Cardiac muscle cell (in vitro differentiated cells and primary cell): ENCODE results near the gene CACNB4. TPM values are rescaled to one million over a fixed set of nuclear protein-coding genes. Genes with fewer than 3 reads are reported as not detected.

ENCODE experiments used
- DNase-seq, 2 donors: peaks; one replicate each; pipeline versions ENCODE4 v3.0.0 to v3.0.0-alpha.2; 2010 to 2017; ENCODE audit warnings: low read depth in 1 of 2, low spot score in 1 of 2
- H3K27ac ChIP-seq: fragments of 200-600 bp; sonication (generic); 2 replicates; pipeline ENCODE4 v1.5.1; 2016
- H3K27me3 ChIP-seq: fragments of 200-600 bp; sonication (generic); 2 replicates; pipeline ENCODE4 v1.6.0; 2016; ENCODE audit warnings: control low read depth
- H3K36me3 ChIP-seq: fragments of 200-600 bp; sonication (generic); 2 replicates; pipeline ENCODE4 v1.5.1; 2016; ENCODE audit warnings: control low read depth
- H3K4me1 ChIP-seq: fragments of 200-600 bp; sonication (generic); 2 replicates; pipeline ENCODE4 v1.8.1; 2017; ENCODE audit warnings: low read depth, mild to moderate bottlenecking, mixed run types
- H3K4me3 ChIP-seq: fragments of 200-600 bp; sonication (generic); 2 replicates; pipeline ENCODE4 v1.5.1; 2016; ENCODE audit warnings: mild to moderate bottlenecking
- H3K9me3 ChIP-seq: fragments of 200-600 bp; sonication (generic); 2 replicates; pipeline ENCODE4 v1.5.1; 2017; ENCODE audit warnings: low read depth, mild to moderate bottlenecking, control low read depth
- CTCF ChIP-seq: IDR thresholded peaks from 2 replicates; pipeline ENCODE4 v1.5.1; 2012; ENCODE audit warnings: low read depth, mild to moderate bottlenecking, low read length
- polyA plus RNA-seq: library from polyadenylated mRNA; unstranded; fragments of >200 nt; fragmentation: Nextera tagmentation; extraction: Ambion mirVana; gene quantifications from 2 replicates; pipeline ENCODE4 v1.2.1, GENCODE V29; 2016
- total RNA-seq: library from RNA; depleted of rRNA; stranded (reverse); fragments of >200 nt; gene quantifications from 2 replicates; pipeline ENCODE4 v1.2.3, GENCODE V29; 2016

Gene CACNB4
- total and polyA plus RNA-seq, 2 experiments from 2014 or later: 0.09 to 0.18 TPM

GRCh38 chr2:151887164-151887563 is 211.7 kb downstream of the CACNB4 start:
- no peak for TF ChIP-seq CTCF
- H3K4me1 ChIP-seq: peaks cover 11% of the 10 kb centered on the region
- no peaks in the 10 kb centered on the region for H3K9me3 ChIP-seq
- DNase-seq: no peak
- H3K4me3 ChIP-seq: no peak overlapping the region
- no peaks in the 10 kb centered on the region for H3K27me3 ChIP-seq
- no peaks in the 10 kb centered on the region for H3K36me3 ChIP-seq
- no peak overlapping the region for H3K27ac ChIP-seq

- no peak overlapping the region for H3K4me3 ChIP-seq
- no peaks in the 10 kb centered on the region for H3K36me3 ChIP-seq
Observed at GRCh38 chr2:151886241-151886640, 212.6 kb downstream of the CACNB4 start.

GRCh38 chr2:151882786-151883445 is 215.9 kb downstream of the CACNB4 start:
- Histone ChIP-seq H3K36me3 (no peaks in the 10 kb centered on the region), H3K4me1 (peaks cover 11% of the 10 kb centered on the region), H3K9me3 (no peaks in the 10 kb centered on the region), H3K27me3 (no peaks in the 10 kb centered on the region), H3K27ac (no peak overlapping the region), H3K4me3 (no peak overlapping the region)
- TF ChIP-seq CTCF: no peak
- DNase-seq: no peak

More at GRCh38 chr2:151886241-151886640, 212.6 kb downstream of the CACNB4 start:
- DNase-seq: no peak
- Histone ChIP-seq H3K9me3 (no peaks in the 10 kb centered on the region), H3K27ac (no peak overlapping the region), H3K4me1 (peaks cover 11% of the 10 kb centered on the region), H3K27me3 (no peaks in the 10 kb centered on the region)
- TF ChIP-seq CTCF: no peak

GRCh38 chr2:151881342-151881741 is 217.5 kb downstream of the CACNB4 start:
- Histone ChIP-seq H3K4me1 (no peaks in the 10 kb centered on the region), H3K27me3 (no peaks in the 10 kb centered on the region), H3K27ac (no peak overlapping the region), H3K4me3 (no peak overlapping the region), H3K9me3 (no peaks in the 10 kb centered on the region), H3K36me3 (no peaks in the 10 kb centered on the region)
- no peak for DNase-seq
- no peak for TF ChIP-seq CTCF

- Histone ChIP-seq H3K36me3 (no peaks in the 10 kb centered on the region), H3K27ac (no peak overlapping the region), H3K4me1 (no peaks in the 10 kb centered on the region), H3K9me3 (no peaks in the 10 kb centered on the region), H3K4me3 (no peak overlapping the region), H3K27me3 (no peaks in the 10 kb centered on the region)
- TF ChIP-seq CTCF: no peak
- DNase-seq: no peak
Observed at GRCh38 chr2:151880586-151880985, 218.3 kb downstream of the CACNB4 start.
